Measurements from ENCODE around the gene TMEM121B. TPM values are rescaled to one million over a fixed set of nuclear protein-coding genes. Genes with fewer than 3 reads are reported as not detected.

Gene TMEM121B
- total and polyA plus RNA-seq, 2 donors from 2014 or later, result 0.19 to 1.2 TPM

- Histone ChIP-seq H3K27ac (ENCODE audit: low read depth in 2 of 2, low read length in 2 of 2) (no peak overlapping the region), H3K9ac (ENCODE audit: low read length in 3 of 3) (no peak overlapping the region), H3K9me3 (ENCODE audit: control insufficient read depth in 2 of 3, insufficient read depth in 1 of 3, low read length in 3 of 3) (no peaks in the 10 kb centered on the region), H3K27me3 (ENCODE audit: control insufficient read depth, insufficient read depth, low read length) (no peaks in the 10 kb centered on the region), H3K4me1 (ENCODE audit: control insufficient read depth in 2 of 3, insufficient read depth in 2 of 3, low read depth in 1 of 3, low read length in 3 of 3) (no peaks in the 10 kb centered on the region), H3K4me3 (ENCODE audit: low read length in 3 of 3) (no peak overlapping the region), H3K36me3 (ENCODE audit: control insufficient read depth in 2 of 3, insufficient read depth in 3 of 3, low read length in 3 of 3) (peaks cover 0 to 38% (median 28%) of the 10 kb centered on the region in 3 donors)
- intact Hi-C loops (cut with DNase I), result no loop called here
- no peak for TF ChIP-seq CTCF (IDR thresholded peaks at IDR 0.05; ENCODE audit: borderline replicate concordance, extremely low read depth, insufficient read depth)
- DNase-seq, result no peak
- no peak for FAIRE-seq
Measured at GRCh38 chr22:17105143-17106129, 15.7 kb downstream of the TMEM121B start.

- H3K4me1 ChIP-seq (ENCODE audit: control insufficient read depth in 2 of 3, insufficient read depth in 2 of 3, low read depth in 1 of 3, low read length in 3 of 3), result no peaks in the 10 kb centered on the region
- no peak overlapping the region for H3K9ac ChIP-seq (ENCODE audit: low read length in 3 of 3)
- FAIRE-seq (no peak), DNase-seq (no peak)
- no peak overlapping the region for H3K27ac ChIP-seq (ENCODE audit: low read depth in 2 of 2, low read length in 2 of 2)
- H3K9me3 ChIP-seq (ENCODE audit: control insufficient read depth in 2 of 3, insufficient read depth in 1 of 3, low read length in 3 of 3), result no peaks in the 10 kb centered on the region
- H3K4me3 ChIP-seq (ENCODE audit: low read length in 3 of 3), result no peak overlapping the region
- intact Hi-C loops (cut with DNase I), result no loop called here
- H3K27me3 ChIP-seq (ENCODE audit: control insufficient read depth, insufficient read depth, low read length), result no peaks in the 10 kb centered on the region
- peaks cover 0 to 38% (median 31%) of the 10 kb centered on the region in 3 donors for H3K36me3 ChIP-seq (ENCODE audit: control insufficient read depth in 2 of 3, insufficient read depth in 3 of 3, low read length in 3 of 3)
- TF ChIP-seq CTCF (IDR thresholded peaks at IDR 0.05; ENCODE audit: borderline replicate concordance, extremely low read depth, insufficient read depth), result no peak
Measured at GRCh38 chr22:17104336-17104935, 16.7 kb downstream of the TMEM121B start.

- Histone ChIP-seq H3K27ac (ENCODE audit: low read depth in 2 of 2, low read length in 2 of 2) (no peak overlapping the region), H3K36me3 (ENCODE audit: control insufficient read depth in 2 of 3, insufficient read depth in 3 of 3, low read length in 3 of 3) (peaks cover 2 to 49% (median 35%) of the 10 kb centered on the region in 3 donors)
- DNase-seq, result no peak
Measured at GRCh38 chr22:17103351-17103750, 17.8 kb downstream of the TMEM121B start.

More at GRCh38 chr22:17103351-17103750, 17.8 kb downstream of the TMEM121B start:
- no peak for FAIRE-seq
- H3K9ac ChIP-seq (ENCODE audit: low read length in 3 of 3), result no peak overlapping the region
- H3K9me3 ChIP-seq (ENCODE audit: control insufficient read depth in 2 of 3, insufficient read depth in 1 of 3, low read length in 3 of 3), result no peaks in the 10 kb centered on the region
- TF ChIP-seq CTCF (IDR thresholded peaks at IDR 0.05; ENCODE audit: borderline replicate concordance, extremely low read depth, insufficient read depth), result no peak
- intact Hi-C loops (cut with DNase I), result no loop called here
- no peak overlapping the region for H3K4me3 ChIP-seq (ENCODE audit: low read length in 3 of 3)
- no peaks in the 10 kb centered on the region for H3K27me3 ChIP-seq (ENCODE audit: control insufficient read depth, insufficient read depth, low read length)
- no peaks in the 10 kb centered on the region for H3K4me1 ChIP-seq (ENCODE audit: control insufficient read depth in 2 of 3, insufficient read depth in 2 of 3, low read depth in 1 of 3, low read length in 3 of 3)

All from kidney (tissue), 14 donors.